HG02973 (cell line): ENCODE data around the gene RIBC1.
"Not testable (repeated sequence)": the region's sequence is repeated elsewhere in the genome, so short reads cannot be mapped to it uniquely, and the experiment has no call there.

Experiments used
- ATAC-seq: cut with Tn5 transposase; IDR thresholded peaks from one replicate; pipeline ENCODE4 v1.9.1; 2021; ENCODE audit warnings: moderate library complexity; ENCODE audit not compliant: unreplicated experiment

Gene RIBC1

GRCh38 chrX:53422861-53423306 is at the start of gene RIBC1:
RIBC1 (plus strand) TSS chrX:53422873; CDS start chrX:53426277, 3,404 bp downstream.
- ATAC-seq, result no peak

- ATAC-seq, result no peak
These were observed 49.4 kb upstream of the RIBC1 start for GRCh38 chrX:53373307-53373706.

- no peak for ATAC-seq
These were observed 48.4 kb upstream of the RIBC1 start for GRCh38 chrX:53374222-53374820.

- ATAC-seq, result no peak
These were observed 47.8 kb upstream of the RIBC1 start for GRCh38 chrX:53374923-53375322.

GRCh38 chrX:53376888-53377287 is 45.8 kb upstream of the RIBC1 start:
- no peak for ATAC-seq

- no peak for ATAC-seq
These were observed 45.2 kb upstream of the RIBC1 start for GRCh38 chrX:53377464-53377863.

- no peak for ATAC-seq
These were observed 43.5 kb upstream of the RIBC1 start for GRCh38 chrX:53379008-53379710.

GRCh38 chrX:53379747-53380146 is 42.9 kb upstream of the RIBC1 start:
- ATAC-seq, result no peak

- no peak for ATAC-seq
These were observed 39.1 kb upstream of the RIBC1 start for GRCh38 chrX:53383376-53384076.

- no peak for ATAC-seq
These were observed 26.9 kb upstream of the RIBC1 start for GRCh38 chrX:53395605-53396298.

GRCh38 chrX:53398216-53398615 is 24.5 kb upstream of the RIBC1 start:
- no peak for ATAC-seq

- no peak for ATAC-seq
These were observed 19.1 kb upstream of the RIBC1 start for GRCh38 chrX:53403535-53403934.

- ATAC-seq, result no peak
These were observed 10.2 kb upstream of the RIBC1 start for GRCh38 chrX:53412446-53412845.

GRCh38 chrX:53420351-53420750 is 2.3 kb upstream of the RIBC1 start:
- not testable (repeated sequence) for ATAC-seq

GRCh38 chrX:53421125-53421524 is 1.5 kb upstream of the RIBC1 start:
- ATAC-seq, result no peak

GRCh38 chrX:53421772-53422085 is 944 bp upstream of the RIBC1 start:
- peak; percentile 19 for ATAC-seq

- peak; percentile 92 for ATAC-seq
These were observed 400 bp upstream of the RIBC1 start, which contains the start of gene SMC1A for GRCh38 chrX:53422086-53422860. SMC1A (minus strand) TSS chrX:53422654; CDS start chrX:53422600, 54 bp downstream.

GRCh38 chrX:53429755-53430154 is 7.1 kb downstream of the RIBC1 start:
- no peak for ATAC-seq

- ATAC-seq, result no peak
These were observed 7.6 kb downstream of the RIBC1 start for GRCh38 chrX:53430231-53430630.
